ENCODE results near the gene FKBP5.
"Not testable (repeated sequence)": the region's sequence is repeated elsewhere in the genome, so short reads cannot be mapped to it uniquely, and the experiment has no call there.

Gene FKBP5

GRCh38 chr6:35690006-35690405 is 1.3 kb upstream of the FKBP5 start:
- DNase-seq: not testable (repeated sequence)

DNA sequence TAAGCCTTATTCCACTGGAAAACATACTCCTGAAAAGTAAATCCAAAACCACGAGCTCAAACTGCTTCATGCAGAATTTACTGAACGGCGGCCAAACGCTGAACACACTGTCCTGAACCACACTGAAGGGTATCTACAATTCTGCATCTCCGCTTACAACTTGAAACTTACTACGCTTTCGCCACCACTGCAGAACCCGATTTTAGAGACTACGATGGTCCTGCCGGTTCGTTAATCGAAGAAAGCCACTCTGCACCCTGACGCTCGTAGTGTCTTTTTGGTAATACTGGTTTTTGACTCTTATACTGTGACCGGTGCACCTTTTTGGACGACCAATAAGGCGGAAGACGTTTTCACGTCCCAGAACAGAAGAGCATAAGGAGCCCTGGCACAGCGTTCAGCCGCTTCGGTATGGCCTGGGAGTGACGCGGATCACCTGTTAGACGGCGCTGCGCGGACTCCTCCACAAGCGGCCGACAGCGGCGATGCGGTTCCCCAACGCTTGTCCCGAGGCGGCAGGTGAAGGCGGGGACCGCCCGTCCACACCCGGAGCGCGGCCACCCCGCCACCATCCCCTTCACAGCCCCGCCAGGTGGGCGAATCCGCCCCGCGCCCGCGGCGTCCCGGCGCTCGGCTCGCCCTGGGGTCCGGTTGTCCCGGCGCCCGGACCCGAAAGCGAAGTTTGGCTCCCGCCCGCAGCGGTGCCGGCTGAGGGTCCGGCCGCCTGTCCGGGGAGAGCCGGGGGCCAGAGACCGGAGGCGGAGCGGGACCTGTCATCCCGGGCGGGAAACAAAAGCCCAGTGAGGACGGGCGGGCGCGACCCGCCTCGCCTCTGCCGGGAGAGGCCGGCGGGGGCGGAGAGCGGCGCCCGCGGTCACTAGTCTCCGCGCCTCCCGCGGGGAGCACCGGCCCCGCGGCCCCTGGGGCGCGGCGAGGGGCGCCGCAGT is 784 bp downstream of the FKBP5 start:
- peak; percentile 64 for DNase-seq

GRCh38 chr6:35686873-35687555 is 1.7 kb downstream of the FKBP5 start:
- no peak for DNase-seq

DNA sequence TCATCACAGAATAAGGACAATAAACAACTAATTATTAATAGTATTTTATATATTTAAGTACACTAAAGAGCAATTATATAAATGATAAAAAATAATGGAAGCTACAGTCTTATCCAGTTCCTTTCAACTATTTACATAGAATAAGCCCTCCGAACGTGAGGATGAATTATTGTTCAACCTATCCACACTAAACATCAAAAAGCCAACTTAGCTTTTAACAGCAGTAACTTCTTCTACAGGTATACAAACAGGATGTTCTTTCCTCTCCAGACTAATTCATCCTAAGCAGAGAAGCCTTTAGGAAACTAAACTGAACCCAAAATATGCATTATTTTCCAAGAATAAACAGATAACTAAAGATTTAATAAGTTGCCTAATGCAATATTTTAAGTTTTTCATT is 2.3 kb downstream of the FKBP5 start:
- DNase-seq: no peak

DNA sequence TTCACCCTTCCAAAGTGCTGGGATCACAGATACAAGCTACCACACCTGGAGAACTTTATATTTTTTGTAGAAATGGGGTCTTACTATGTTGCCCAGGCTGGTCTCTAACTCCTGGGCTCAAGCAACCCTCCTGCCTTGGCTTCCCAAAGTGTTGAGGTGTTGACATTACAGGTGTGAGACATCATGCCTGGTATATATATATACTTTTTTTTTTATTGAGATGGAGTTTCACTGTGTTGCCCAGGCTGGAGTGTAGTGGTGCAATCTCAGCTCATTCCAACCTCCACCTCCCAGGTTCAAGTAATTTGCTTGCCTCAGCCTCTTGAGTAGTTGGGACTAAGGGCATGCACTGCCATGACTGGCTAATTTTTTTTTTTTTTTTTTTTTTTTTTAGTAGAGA is 5.4 kb downstream of the FKBP5 start:
- no peak for DNase-seq

DNA sequence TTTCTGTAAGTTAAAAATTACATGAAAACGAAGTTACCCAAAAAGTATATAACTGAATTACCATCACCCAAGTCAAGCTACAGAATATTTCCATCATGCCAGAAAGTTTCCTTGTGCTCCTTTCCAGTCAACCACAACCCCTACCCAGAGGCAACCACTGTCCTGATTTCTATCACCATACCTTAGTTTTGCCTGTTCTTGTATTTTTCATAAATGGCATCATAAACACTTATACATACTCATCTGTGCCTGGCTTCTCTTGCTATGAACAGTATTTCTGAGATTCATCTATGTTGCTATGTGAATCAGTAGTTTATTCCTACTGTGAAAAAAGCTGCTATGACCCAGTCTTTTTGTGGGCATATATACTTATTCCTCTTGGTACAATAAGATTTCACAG is 7.4 kb downstream of the FKBP5 start:
- no peak for DNase-seq

GRCh38 chr6:35679399-35679798 is 9.3 kb downstream of the FKBP5 start:
- no peak for DNase-seq

DNA sequence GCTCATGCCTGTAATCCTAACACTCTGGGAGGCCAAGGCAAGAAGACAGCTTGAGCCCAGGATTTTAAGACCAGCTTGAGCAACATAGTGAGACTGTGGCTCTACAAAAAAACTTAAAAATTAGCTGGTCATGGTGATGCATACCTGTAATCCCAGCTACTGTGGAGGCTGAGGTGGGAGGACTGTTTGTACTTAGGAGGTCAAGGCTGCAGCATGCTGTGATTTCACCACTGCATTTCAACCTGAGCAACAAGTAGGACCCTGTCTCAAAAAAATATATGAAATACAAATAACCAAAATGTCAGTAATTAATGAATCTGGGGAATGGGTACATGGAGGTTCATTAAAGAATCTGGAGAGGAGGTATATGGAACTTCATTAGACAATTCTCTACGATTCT is 9.9 kb downstream of the FKBP5 start:
- DNase-seq: no peak

- DNase-seq: no peak
Measured at GRCh38 chr6:35678021-35678654, 10.6 kb downstream of the FKBP5 start.

GRCh38 chr6:35677456-35677855 is 11.3 kb downstream of the FKBP5 start:
- no peak for DNase-seq

DNA sequence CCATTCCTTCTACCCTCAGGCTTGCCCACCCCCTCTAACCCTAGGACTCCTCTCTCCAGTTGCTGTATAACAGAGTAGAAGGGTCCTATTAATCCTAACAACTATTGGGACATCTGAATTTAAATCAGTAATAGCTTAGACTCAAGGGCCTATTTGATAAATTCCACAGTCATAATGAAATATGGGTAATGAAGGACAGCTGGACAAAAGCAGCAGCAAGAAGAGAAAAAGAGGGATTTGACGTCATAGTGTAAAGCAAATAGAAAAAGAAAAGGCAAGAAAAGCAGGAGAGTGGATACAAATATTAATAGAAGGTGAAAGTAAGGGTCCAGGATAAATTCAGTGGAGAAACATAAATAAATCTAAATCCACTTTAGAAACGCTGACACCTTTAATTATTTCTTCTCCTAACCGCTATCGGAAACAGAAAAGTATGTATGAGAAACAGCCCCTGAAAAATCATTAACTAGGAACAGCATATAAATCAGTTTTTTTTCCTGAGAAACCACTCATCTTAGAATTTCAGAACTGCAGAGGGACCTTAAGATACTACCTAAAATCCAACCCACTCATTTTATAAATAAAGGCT is 12.8 kb downstream of the FKBP5 start:
- no peak for DNase-seq

DNA sequence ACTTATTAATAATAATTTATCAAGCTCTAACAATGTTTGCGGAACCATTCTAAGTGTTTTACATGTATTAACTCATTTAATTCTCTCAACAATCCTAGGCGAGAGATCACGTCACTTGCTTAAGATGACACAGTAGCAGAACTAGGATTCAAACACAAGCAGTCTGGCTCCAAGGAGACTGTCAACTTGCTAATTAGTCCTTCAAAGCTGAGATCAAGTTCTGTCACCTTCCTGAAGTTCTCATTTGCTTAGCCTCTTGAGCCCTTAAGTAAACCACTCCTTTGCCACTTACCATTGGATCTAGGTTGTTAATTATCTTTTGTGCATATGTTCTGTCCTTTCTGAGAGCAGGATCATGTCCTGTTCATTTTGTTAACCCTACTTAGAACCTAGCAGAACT is 14.1 kb downstream of the FKBP5 start:
- no peak for DNase-seq

DNA sequence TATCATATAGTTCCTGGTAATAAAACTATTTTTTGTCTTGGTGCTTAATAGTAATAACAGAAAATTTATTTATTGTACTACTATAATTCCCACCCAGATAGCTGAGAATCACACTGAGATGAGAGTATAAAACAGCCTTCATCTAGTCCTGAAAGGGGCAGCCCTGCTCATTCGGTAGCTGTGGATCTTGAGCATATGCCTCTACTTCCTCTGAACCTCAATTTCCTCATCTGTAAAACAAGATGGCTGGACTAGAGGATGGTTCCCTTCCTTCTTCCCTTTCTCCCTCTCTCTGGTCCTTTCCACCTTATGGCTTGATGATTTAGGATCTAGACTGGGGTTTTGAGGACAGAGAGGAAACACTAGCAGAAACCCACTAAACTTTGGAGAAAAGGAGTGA is 15.0 kb downstream of the FKBP5 start:
- no peak for DNase-seq

- DNase-seq: not testable (repeated sequence)
Measured at GRCh38 chr6:35673284-35673666, 15.4 kb downstream of the FKBP5 start.

DNA sequence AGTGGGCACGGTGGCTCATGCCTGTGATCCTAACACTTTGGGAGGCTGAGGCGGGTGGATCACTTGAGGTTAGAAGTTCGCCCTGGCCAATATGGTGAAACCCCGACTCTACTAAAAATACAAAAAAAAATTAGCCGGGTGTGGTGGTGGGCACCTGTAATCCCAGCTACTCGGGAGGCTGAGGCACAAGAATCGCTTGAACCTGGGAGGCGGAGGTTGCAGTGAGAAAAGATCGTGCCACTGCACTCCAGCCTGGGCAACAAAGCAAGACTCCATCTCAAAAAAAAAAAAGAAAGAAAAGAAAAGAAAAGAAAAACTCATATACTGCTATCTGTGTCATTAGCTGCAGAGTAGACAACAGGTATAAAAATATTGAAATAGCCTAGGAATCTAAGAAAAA is 18.3 kb downstream of the FKBP5 start:
- DNase-seq: not testable (repeated sequence)

- DNase-seq: no peak
Measured at GRCh38 chr6:35669451-35670045, 19.2 kb downstream of the FKBP5 start.

GRCh38 chr6:35668744-35669450 is 19.8 kb downstream of the FKBP5 start:
- DNase-seq: no peak

DNA sequence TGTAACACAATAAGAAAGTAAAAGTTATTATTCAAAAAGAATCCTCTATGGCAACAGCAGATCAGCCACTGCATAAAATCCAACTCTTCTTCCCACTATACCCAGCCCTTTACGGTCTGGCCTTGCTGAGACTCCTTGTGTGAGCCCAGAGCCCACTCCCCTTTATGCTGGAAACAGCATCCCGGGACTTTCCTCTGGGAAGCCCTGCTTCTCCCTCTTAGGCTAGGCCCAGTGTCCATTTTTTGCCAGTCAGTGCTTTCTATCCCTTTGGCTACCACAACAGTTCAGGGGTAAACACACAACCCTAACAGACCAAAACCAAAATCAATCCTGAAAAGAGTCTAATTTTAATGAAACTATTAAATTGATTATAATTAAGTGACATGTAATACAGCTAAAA is 20.6 kb downstream of the FKBP5 start:
- no peak for DNase-seq

DNA sequence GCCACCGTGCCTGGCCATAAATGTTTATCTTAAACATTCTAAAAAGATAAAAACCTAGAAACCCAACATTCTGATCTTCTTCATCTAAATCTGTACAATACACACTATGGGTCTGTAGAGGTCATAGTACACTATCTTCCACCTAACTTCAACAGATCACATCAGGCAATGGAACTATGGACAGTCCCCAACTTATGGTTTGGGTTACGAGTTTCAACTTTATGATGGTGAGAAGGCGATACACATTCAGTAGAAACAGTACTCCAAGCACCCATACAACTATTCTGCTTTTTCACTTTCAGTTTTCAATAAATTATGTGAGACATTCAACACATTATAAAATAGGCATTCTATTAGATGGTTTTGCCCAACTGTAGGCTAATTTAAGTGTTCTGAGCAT is 23.1 kb downstream of the FKBP5 start:
- DNase-seq: no peak

GRCh38 chr6:35664945-35665344 is 23.8 kb downstream of the FKBP5 start:
- DNase-seq: no peak

- no peak for DNase-seq
Measured at GRCh38 chr6:35663447-35664235, 25.1 kb downstream of the FKBP5 start.
